GM19025 (cell line): ENCODE results near the gene DHX35.

Experiments
- ATAC-seq: cut with Tn5 transposase; IDR thresholded peaks from one replicate; pipeline ENCODE4 v1.9.1; 2021; ENCODE audit warnings: mild to moderate bottlenecking, low read depth, moderate library complexity; ENCODE audit not compliant: unreplicated experiment

Gene DHX35

GRCh38 chr20:39050555-39050902, 88.4 kb downstream of the DHX35 start:
- ATAC-seq = no peak

GRCh38 chr20:39052676-39053075, 90.5 kb downstream of the DHX35 start:
- ATAC-seq = no peak

GRCh38 chr20:39057143-39057542, 95.0 kb downstream of the DHX35 start:
- ATAC-seq = no peak

- no peak for ATAC-seq
These were observed 95.8 kb downstream of the DHX35 start for GRCh38 chr20:39057911-39058310.

- ATAC-seq = no peak
These were observed 96.9 kb downstream of the DHX35 start for GRCh38 chr20:39059036-39059435.

- no peak for ATAC-seq
These were observed 104.5 kb downstream of the DHX35 start for GRCh38 chr20:39066471-39067242.

GRCh38 chr20:39067526-39068216, 105.5 kb downstream of the DHX35 start:
- no peak for ATAC-seq

GRCh38 chr20:39069976-39070375, 107.8 kb downstream of the DHX35 start:
- ATAC-seq = no peak

- ATAC-seq = no peak
These were observed 108.5 kb downstream of the DHX35 start for GRCh38 chr20:39070484-39071231.

GRCh38 chr20:39072132-39072531, 110.0 kb downstream of the DHX35 start:
- no peak for ATAC-seq

- no peak for ATAC-seq
These were observed 110.5 kb downstream of the DHX35 start for GRCh38 chr20:39072653-39073052.

GRCh38 chr20:39075731-39076130, 113.6 kb downstream of the DHX35 start:
- no peak for ATAC-seq

GRCh38 chr20:39076958-39077357, 114.8 kb downstream of the DHX35 start:
- no peak for ATAC-seq

GRCh38 chr20:39080326-39080725, 118.2 kb downstream of the DHX35 start:
- no peak for ATAC-seq

GRCh38 chr20:39081255-39081654, 119.1 kb downstream of the DHX35 start:
- ATAC-seq = no peak

- no peak for ATAC-seq
These were observed 120.7 kb downstream of the DHX35 start for GRCh38 chr20:39082622-39083398.

GRCh38 chr20:39083761-39084160, 121.6 kb downstream of the DHX35 start:
- no peak for ATAC-seq

- no peak for ATAC-seq
These were observed 126.9 kb downstream of the DHX35 start for GRCh38 chr20:39089029-39089428.
